GM18526 (cell line): ENCODE results near the gene SLC26A9.

Experiments
- POLR2A ChIP-seq: IDR thresholded peaks from 3 replicates; pipeline ENCODE4 v1.6.1; 2011; ENCODE audit not compliant: insufficient read length; ENCODE audit errors: extremely low read depth

The SLC26A9 gene

DNA sequence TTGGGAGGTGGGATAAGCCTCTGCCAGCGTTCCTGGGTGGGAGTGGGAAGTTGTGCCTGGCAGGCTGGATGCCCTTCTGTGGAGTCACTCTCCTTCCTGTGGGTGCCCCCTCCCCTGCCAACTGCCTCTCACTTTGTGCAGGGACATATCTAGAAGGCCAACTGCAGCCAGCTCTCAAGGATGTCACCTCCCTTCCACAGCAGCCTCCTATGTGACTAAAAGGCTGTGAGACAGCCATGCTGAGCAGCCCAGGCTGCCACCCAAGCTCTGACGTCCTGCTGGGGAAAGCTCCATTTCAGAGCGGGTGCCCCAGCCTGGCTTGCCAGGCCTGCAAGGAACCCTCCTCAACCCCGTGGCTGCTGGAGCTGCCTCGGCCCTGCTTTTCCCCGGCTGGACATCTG, 19.6 kb upstream of the SLC26A9 start:
- no peak for TF ChIP-seq POLR2A

DNA sequence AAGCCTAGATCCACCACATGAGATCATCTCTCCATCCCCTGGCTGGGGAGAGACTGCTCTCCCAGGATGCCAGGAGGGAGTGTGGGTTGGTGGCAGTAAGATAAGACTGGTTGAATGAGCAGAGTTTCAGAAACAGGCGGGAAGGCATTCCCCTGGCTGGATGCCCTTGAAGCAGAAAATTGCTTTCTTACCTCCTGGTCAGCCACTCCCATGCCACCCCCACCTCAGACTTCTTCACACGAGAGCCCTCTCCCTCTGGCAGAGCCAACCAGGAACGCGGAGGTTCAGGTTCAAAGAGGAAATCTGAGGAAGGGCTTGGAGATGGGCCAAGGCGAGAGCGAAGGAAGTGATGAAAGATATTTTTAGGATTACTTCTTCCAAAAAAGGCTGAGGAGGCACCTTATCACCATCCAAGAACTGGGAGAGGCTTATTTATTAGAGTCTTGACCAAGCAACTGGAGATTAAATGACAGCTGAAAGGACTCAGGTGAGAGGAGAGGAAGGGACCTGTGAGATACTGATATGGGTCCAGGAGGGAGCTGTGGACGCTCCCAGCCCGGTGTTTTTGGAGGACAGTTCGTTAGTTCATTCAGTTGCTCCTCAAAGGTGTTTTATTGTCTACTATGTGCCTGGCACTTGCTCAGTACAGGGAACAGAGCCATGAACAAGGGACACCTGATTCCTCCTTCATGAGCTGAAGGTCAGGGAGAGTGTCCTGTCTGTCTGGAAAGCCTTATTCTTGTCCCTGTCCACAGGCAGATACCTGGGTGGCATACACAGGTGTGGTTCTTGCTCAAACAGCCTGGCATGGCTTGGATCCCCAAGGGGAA, 18.9 kb upstream of the SLC26A9 start:
- TF ChIP-seq POLR2A: no peak

DNA sequence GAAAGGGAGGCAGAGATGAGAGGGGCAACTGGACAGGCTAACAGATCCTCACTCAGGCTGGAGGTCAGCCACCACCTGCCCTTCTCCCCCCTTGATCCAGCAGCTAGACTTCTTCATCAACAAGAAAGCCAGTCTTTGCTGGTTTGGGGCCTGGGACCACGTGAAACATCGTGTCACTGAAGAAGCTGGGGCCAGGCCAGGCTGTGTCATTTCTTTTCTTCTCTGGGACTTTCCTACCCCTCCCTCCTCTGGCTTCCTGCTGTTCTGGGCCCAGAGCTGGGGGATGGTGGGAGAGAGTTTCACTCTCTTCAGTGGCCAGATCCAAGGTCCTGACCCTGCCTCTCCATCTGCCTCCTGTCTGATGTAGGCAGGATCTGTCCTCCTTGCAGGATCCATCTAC, 18.1 kb upstream of the SLC26A9 start:
- TF ChIP-seq POLR2A: no peak

- TF ChIP-seq POLR2A: no peak
Observed at GRCh38 chr1:205959789-205960188, 16.5 kb upstream of the SLC26A9 start.

GRCh38 chr1:205955499-205955898, 12.2 kb upstream of the SLC26A9 start:
- no peak for TF ChIP-seq POLR2A

DNA sequence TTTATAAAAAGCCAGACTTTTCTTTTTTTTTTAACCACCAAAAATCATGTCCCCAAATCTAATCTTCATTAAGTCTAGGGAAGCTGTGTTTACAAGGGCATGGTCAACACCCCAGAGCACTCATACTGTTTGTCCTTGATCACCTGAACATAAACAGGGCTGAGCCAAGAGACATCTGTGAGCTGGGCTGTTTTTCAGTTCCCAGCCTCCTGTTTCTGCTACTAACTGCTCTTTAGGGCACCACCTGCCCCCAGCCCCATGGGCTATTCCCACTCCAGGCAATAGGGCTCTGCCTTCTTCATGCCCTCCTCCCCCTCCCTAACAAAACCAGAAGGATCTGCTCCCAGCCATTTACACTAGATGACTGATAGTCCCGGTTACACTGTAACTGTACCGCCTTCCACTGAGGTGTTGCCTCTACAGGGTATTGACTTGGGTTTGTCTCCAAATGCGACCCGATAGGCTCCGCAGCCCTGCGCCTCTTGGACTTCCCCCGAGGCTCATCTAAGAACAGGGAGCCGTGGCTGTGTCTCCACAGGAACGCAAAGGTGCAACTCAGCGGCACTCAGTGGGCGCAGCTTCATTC, 11.7 kb upstream of the SLC26A9 start:
- no peak for TF ChIP-seq POLR2A

- no peak for TF ChIP-seq POLR2A
Observed at GRCh38 chr1:205951746-205952145, 8.5 kb upstream of the SLC26A9 start.

DNA sequence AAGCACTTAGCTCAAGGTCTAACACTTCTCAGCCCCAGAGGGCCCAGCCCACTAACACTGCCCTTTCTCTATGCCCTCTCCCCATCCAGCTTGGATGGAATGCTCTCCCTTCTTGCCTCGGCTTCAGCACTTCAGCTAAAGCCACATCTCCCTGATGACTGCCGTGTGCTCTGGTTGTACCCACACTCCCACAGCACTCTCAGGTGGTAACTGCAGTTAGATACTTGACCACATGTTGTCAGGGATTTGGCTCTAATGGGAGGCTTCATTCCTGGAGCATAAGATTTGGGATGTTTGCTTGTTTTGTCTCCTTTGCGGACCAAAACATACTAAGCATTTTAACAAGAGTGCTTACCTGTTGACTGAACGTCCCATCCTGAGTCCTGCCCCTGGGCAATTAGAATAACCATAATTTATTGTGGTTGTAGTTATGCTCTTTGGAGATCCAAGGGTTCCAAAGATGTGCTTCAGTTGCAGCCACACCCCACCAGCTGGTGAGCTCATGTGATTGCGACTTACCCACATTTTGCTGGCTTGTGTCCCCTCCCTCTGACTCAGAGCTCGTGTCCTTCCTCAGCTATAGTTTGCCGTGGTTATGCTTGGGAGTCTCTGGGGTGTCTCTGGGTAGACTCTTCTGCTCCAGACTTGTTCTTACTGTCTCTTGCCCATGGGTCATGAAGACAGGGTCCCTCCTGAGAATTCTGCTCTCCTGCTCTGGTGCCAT, 7.7 kb upstream of the SLC26A9 start:
- no peak for TF ChIP-seq POLR2A

GRCh38 chr1:205950280-205950679, 7.0 kb upstream of the SLC26A9 start:
- TF ChIP-seq POLR2A: no peak

DNA sequence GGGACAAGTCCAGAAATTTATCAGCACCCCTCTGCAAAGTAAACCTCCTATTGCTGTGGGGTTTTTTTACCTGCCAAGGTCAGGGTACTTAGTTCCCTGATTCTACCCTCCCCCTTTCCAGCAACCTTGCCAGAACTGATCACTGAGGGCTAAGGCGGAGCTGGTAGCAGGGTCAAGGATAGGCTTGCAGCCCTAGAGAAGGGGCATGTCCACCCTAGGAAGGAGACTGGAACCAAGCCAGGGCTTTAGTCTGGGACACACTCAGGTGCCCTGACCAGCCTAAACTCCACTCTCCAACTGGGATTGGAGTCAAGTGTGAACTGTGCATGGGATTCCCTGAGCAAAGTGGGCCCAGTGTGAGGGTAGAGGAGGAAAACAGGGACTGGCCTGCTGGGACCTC, 6.5 kb upstream of the SLC26A9 start:
- no peak for TF ChIP-seq POLR2A

DNA sequence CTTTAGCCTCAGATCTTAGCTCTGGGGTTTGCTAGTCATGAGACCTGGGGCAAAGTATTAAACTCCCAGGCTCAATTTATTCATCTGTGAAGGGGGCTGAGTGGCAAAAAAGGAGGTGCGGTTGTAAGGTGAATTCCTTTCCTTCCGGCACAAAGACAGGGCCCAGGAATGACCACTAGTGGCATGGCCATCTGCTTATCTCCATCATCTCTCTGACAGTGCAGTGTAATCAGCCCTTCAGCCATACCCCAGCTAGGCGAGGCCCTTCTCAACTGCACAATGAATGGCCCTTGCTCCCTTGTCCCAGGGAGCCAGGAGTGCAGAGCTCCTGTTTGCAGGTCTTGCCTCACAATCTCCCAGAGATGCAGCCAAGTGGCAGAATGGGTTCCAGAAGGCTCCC, 5.6 kb upstream of the SLC26A9 start:
- no peak for TF ChIP-seq POLR2A

DNA sequence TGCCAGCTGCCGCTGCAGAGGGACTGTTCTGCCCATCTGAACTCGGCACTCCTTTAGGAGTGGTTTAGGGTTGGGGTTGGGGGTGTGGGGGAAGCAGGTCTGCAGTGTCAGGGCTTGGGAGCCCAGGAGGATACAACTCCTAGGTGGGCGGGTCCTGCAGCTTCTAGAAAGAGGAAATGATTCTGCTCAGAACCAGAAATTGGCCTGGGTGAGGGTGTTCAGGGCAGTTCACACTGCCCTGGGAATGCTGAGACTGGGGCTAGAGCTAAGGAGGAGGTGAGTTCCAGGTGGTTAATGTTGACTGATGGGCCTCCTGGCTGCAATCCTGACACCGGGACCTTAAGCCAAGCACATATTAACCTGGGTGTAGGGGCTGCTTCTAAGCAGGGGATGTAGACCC, 4.8 kb upstream of the SLC26A9 start:
- no peak for TF ChIP-seq POLR2A

DNA sequence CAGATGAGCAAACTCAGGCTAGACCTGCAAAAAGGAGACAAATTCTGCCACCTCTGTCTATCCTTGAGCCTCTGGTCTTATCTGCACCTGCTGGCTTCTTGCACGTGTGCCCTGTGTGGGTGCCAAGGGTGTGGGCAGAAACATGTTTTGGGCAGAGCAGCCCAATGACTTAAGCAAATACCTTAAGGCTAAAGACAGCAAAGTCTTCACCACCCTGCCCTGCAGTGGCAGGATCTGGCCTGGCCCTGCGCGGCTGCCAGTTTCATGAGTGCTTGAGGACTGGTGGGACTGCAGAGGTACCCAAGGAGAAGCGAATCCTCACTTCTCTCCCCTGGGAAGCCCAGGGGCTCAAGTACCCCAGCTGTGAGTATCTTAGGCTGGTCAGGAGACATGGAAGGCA, 3.8 kb upstream of the SLC26A9 start:
- TF ChIP-seq POLR2A: no peak

- TF ChIP-seq POLR2A: no peak
Observed at GRCh38 chr1:205945069-205945468, 1.8 kb upstream of the SLC26A9 start.

GRCh38 chr1:205944525-205944924, 1.3 kb upstream of the SLC26A9 start:
- no peak for TF ChIP-seq POLR2A

GRCh38 chr1:205942631-205943159, 561 bp downstream of the SLC26A9 start:
- no peak for TF ChIP-seq POLR2A
